K562 (cell line): ENCODE measurements around the gene EHD3. TPM values are rescaled to one million over a fixed set of nuclear protein-coding genes. Genes with fewer than 3 reads are reported as not detected.

Source experiments
- ATAC-seq: fragments of 200-7000 bp; cut with Tn5 transposase; 3 replicates; pipeline ENCODE4 v1.9.1; 2020; ENCODE audit warnings: moderate library complexity
- BruUV-seq: library from RNA; stranded (reverse); fragments of 400-500 nt; replicated peaks from 2 replicates; lab custom pipeline; 2021; lab: Mats Ljungman, UMichigan
- CTCF ChIA-PET: fragments of 300-600 bp; formaldehyde crosslinking; extraction: SDS; loops from one replicate; lab custom pipeline; 2021; ENCODE audit warnings: low intra/inter-chr PET ratio; lab: Yijun Ruan, JAX
- POLR2A ChIA-PET: fragments of 300-600, 350-650 bp; sonication (Branson Sonifier 250); formaldehyde crosslinking; extraction: SDS; loops from one replicate; lab custom pipeline; 2021; ENCODE audit warnings: antibody characterized with exemption, inconsistent platforms; lab: Yijun Ruan, JAX
- DNase-seq, 4 experiments: peaks; one replicate each; pipeline versions ENCODE4 v3.0.0 to v3.0.0-alpha.2; 2011 to 2018; ENCODE audit warnings: low spot score in 3 of 4, mixed read lengths in 3 of 4; ENCODE audit errors: extremely low read depth in 1 of 4
- FAIRE-seq: peaks from 2 replicates; lab custom pipeline; 2011; peaks lifted over from hg19 to GRCh38; lab: Jason Lieb, UNC
- H2AFZ ChIP-seq: 2 replicates; pipeline ENCODE4 v1.6.0; 2011; ENCODE audit warnings: low read depth, low read length, control low read depth, inconsistent platforms
- H3K27ac ChIP-seq: fragments of 200-600 bp; 3 replicates; pipeline ENCODE4 v1.8.0; 2011; ENCODE audit warnings: low read depth, mild to moderate bottlenecking, control low read depth, inconsistent platforms, low read length, moderate library complexity, mixed read lengths; ENCODE audit errors: extremely low read depth
- H3K27me3 ChIP-seq, 2 experiments: fragments of 300-600 bp in 1 of 2; 2 replicates in 1 of 2; 3 replicates in 1 of 2; pipeline versions ENCODE4 v1.6.0 to v1.8.0; 2011; ENCODE audit warnings: inconsistent platforms in 2 of 2, low read length in 2 of 2, mild to moderate bottlenecking in 1 of 2, mixed read lengths in 1 of 2, moderate library complexity in 1 of 2; ENCODE audit not compliant: control insufficient read depth in 2 of 2, insufficient read depth in 2 of 2
- H3K36me3 ChIP-seq: fragments of 300-600 bp; 3 replicates; pipeline ENCODE4 v1.8.0; 2011; ENCODE audit warnings: mild to moderate bottlenecking, low read length, inconsistent platforms; ENCODE audit not compliant: control insufficient read depth, insufficient read depth
- H3K4me1 ChIP-seq, 2 experiments: fragments of 200-600 bp in 1 of 2; replicated peaks in 1 of 2; 2 replicates in 1 of 2; 3 replicates in 1 of 2; pipeline versions ENCODE4 v1.5.1 to v1.8.0; 2011; ENCODE audit warnings: inconsistent platforms in 2 of 2, low read length in 2 of 2, mild to moderate bottlenecking in 1 of 2, mixed read lengths in 1 of 2, moderate library complexity in 1 of 2; ENCODE audit not compliant: control insufficient read depth in 2 of 2, insufficient read depth in 2 of 2
- H3K4me2 ChIP-seq: 2 replicates; pipeline ENCODE4 v1.6.1; 2011; ENCODE audit warnings: low read length, control low read depth, inconsistent platforms, mixed read lengths; ENCODE audit not compliant: insufficient read depth
- H3K4me3 ChIP-seq: fragments of 200-600 bp; sonication (generic), shearing (Covaris generic); 2 replicates; pipeline ENCODE4 v1.5.1; 2016; ENCODE audit warnings: control low read depth, inconsistent platforms
- H3K79me2 ChIP-seq: fragments of 200-600 bp; 3 replicates; pipeline ENCODE4 v1.8.0; 2011; ENCODE audit warnings: low read length, inconsistent platforms; ENCODE audit not compliant: control insufficient read depth, insufficient read depth
- H3K9ac ChIP-seq, 2 experiments: 2 replicates each; pipeline versions ENCODE4 v1.6.0 to v1.6.1; 2011; ENCODE audit warnings: low read depth in 2 of 2, low read length in 2 of 2, control low read depth in 1 of 2, inconsistent platforms in 1 of 2, mild to moderate bottlenecking in 1 of 2, mixed read lengths in 1 of 2; ENCODE audit not compliant: insufficient read depth in 1 of 2
- H3K9me1 ChIP-seq: one replicate; pipeline ENCODE4 v1.6.0; 2011; ENCODE audit warnings: inconsistent platforms, mild to moderate bottlenecking, low read length, moderate library complexity; ENCODE audit not compliant: control insufficient read depth, insufficient read depth
- H3K9me3 ChIP-seq: replicated peaks from 2 replicates; pipeline ENCODE4 v1.5.1; 2011; ENCODE audit warnings: low read depth, low read length, inconsistent platforms; ENCODE audit not compliant: control insufficient read depth, insufficient read depth
- H4K20me1 ChIP-seq: replicated peaks from 2 replicates; pipeline ENCODE4 v1.6.1; 2011; ENCODE audit warnings: low read length, inconsistent platforms, mixed read lengths; ENCODE audit not compliant: control insufficient read depth, insufficient read depth
- FIP1L1 ChIP-seq: fragments of 200-400 bp; formaldehyde crosslinking; IDR thresholded peaks from 2 replicates; pipeline ENCODE4 v1.6.1; 2018; ENCODE audit warnings: mild to moderate bottlenecking, low read depth, low read length; ENCODE audit not compliant: poor library complexity, severe bottlenecking
- FOXK1 ChIP-seq: sonication (generic); formaldehyde crosslinking; IDR thresholded peaks from 2 replicates; pipeline ENCODE4 v1.8.0; 2022; ENCODE audit warnings: missing genetic modification reagents, mild to moderate bottlenecking, borderline replicate concordance
- GMEB1 ChIP-seq: fragments of 250-450 bp; sonication (Bioruptor Pico); IDR thresholded peaks from 2 replicates; pipeline ENCODE4 v1.4.0; 2020; ENCODE audit warnings: mild to moderate bottlenecking
- HBP1 ChIP-seq: fragments of 450-650 bp; formaldehyde crosslinking; IDR thresholded peaks from 2 replicates; pipeline ENCODE4 v1.4.0; 2022; ENCODE audit warnings: missing genetic modification characterization
- JUND ChIP-seq, 2 experiments: IDR thresholded peaks; 2 replicates in 1 of 2; 3 replicates in 1 of 2; pipeline ENCODE4 v1.6.1; 2011; ENCODE audit warnings: borderline replicate concordance in 2 of 2, low read depth in 2 of 2, low read length in 2 of 2, improper control_type of control experiment in 1 of 2, missing biosample characterization in 1 of 2, missing genetic modification characterization in 1 of 2, missing genetic modification reagents in 1 of 2
- MAFG ChIP-seq: fragments of 450-650 bp; conservative IDR thresholded peaks from 2 replicates; pipeline ENCODE4 v1.6.1; 2016; ENCODE audit warnings: missing genetic modification characterization, missing compliant biosample characterization
- MEF2D ChIP-seq: conservative IDR thresholded peaks from 2 replicates; pipeline ENCODE4 v1.6.1; 2016; ENCODE audit warnings: low read depth, missing genetic modification characterization, missing compliant biosample characterization
- NCOA2 ChIP-seq, 2 experiments: fragments of 450-650 bp; IDR thresholded peaks; 2 replicates each; pipeline ENCODE4 v1.6.1; 2018; ENCODE audit warnings: mild to moderate bottlenecking in 2 of 2, moderate library complexity in 1 of 2; ENCODE audit not compliant: partially characterized antibody in 2 of 2
- NCOA6 ChIP-seq: fragments of 450-650 bp; IDR thresholded peaks from 2 replicates; pipeline ENCODE4 v1.6.1; 2017; ENCODE audit warnings: mild to moderate bottlenecking
- NELFE ChIP-seq: IDR thresholded peaks from 2 replicates; pipeline ENCODE4 v1.6.1; 2011; ENCODE audit warnings: mild to moderate bottlenecking; ENCODE audit not compliant: insufficient read depth, insufficient read length
- NONO ChIP-seq, 2 experiments: fragments of 200-400 bp in 1 of 2; fragments of 450-650 bp in 1 of 2; formaldehyde crosslinking in 1 of 2; IDR thresholded peaks; 2 replicates each; pipeline ENCODE4 v1.6.1; 2017; ENCODE audit warnings: low read depth in 2 of 2, mild to moderate bottlenecking in 2 of 2, moderate library complexity in 2 of 2, low read length in 1 of 2
- NR2C1 ChIP-seq, 2 experiments: fragments of 450-650 bp; IDR thresholded peaks; 2 replicates each; pipeline ENCODE4 v1.6.1; 2017; ENCODE audit warnings: mild to moderate bottlenecking in 2 of 2, antibody characterized with exemption in 1 of 2, inconsistent platforms in 1 of 2, missing compliant biosample characterization in 1 of 2, missing genetic modification characterization in 1 of 2
- TBL1XR1 ChIP-seq, 2 experiments: IDR thresholded peaks; 2 replicates each; pipeline ENCODE4 v1.6.1; 2012; ENCODE audit warnings: improper control_type of control experiment in 2 of 2, low read length in 2 of 2, mild to moderate bottlenecking in 1 of 2
- ZNF197 ChIP-seq: fragments of 200-800 bp; sonication (Bioruptor generic); IDR thresholded peaks from 2 replicates; pipeline ENCODE4 v1.6.1; 2016; ENCODE audit warnings: low read depth, missing genetic modification characterization, missing compliant biosample characterization
- ZNF444 ChIP-seq: fragments of 250-450 bp; sonication (Bioruptor Pico); IDR thresholded peaks from 2 replicates; pipeline ENCODE4 v1.4.0; 2020; ENCODE audit warnings: mild to moderate bottlenecking, moderate library complexity
- ZNF584 ChIP-seq: fragments of 200-800 bp; sonication (Bioruptor generic); IDR thresholded peaks from 2 replicates; pipeline ENCODE4 v1.6.1; 2016; ENCODE audit warnings: low read depth, mild to moderate bottlenecking, missing genetic modification characterization, missing compliant biosample characterization
- WGBS: fragments of 100-300 bp; shearing (Covaris generic); methylation state at CpG from one replicate; pipeline ENCODE4 v1.1.6; 2016; ENCODE audit warnings: low coverage, mixed read lengths; ENCODE audit not compliant: insufficient coverage; ENCODE audit errors: missing lambda C conversion rate; 5-methylcytosine and 5-hydroxymethylcytosine counted together
- in situ Hi-C: fragments of 300-500 bp; cut with MboI; formaldehyde crosslinking; loops from 4 replicates; pipeline ENCODE4 v1.15.0; 2018; ENCODE audit warnings: inconsistent platforms, mixed read lengths
- intact Hi-C: fragments of 100-400 bp; cut with micrococcal nuclease; formaldehyde crosslinking; loops from 2 replicates; pipeline ENCODE4 v1.14.2; 2022
- polyA plus RNA-seq, 8 experiments: library from polyadenylated mRNA; depleted of rRNA in 4 of 8; stranded (reverse) in 5 of 8; unstranded in 3 of 8; fragments of >200 nt; fragmentation: Nextera tagmentation in 2 of 8; fragmentation: Illumina TruSeq in 1 of 8; extraction: Ambion mirVana in 2 of 8; extraction: Trizol in 1 of 8; gene quantifications; 2 replicates each; pipeline versions ENCODE4 v1.2.1 to v1.2.3, GENCODE V29; 2011 to 2014; ENCODE audit warnings: inconsistent platforms in 1 of 8, missing spikeins in 1 of 8
- total RNA-seq, 7 experiments: library from RNA; depleted of rRNA in 6 of 7; stranded (reverse); fragments of >200 nt in 6 of 7; fragmentation: Illumina TruSeq in 2 of 7; extraction: Trizol in 2 of 7; gene quantifications; 2 replicates each; pipeline versions ENCODE4 v1.2.1 to v1.2.3, GENCODE V29; 2011 to 2021; ENCODE audit warnings: low replicate concordance in 1 of 7
- TF ChIP-seq, protein P1 (sequence below): sonication (generic); formaldehyde crosslinking; IDR thresholded peaks from 2 replicates; pipeline ENCODE4 v1.8.1; 2023; ENCODE audit warnings: mild to moderate bottlenecking, missing genetic modification reagents

The EHD3 gene
- total and polyA plus RNA-seq, 9 of the 15 experiments (the other 6 are each of a cell fraction or from before 2014, with no cell fraction given) = under 0.01 to 0.04 (median 0.03) TPM; not detected in 3

DNA sequence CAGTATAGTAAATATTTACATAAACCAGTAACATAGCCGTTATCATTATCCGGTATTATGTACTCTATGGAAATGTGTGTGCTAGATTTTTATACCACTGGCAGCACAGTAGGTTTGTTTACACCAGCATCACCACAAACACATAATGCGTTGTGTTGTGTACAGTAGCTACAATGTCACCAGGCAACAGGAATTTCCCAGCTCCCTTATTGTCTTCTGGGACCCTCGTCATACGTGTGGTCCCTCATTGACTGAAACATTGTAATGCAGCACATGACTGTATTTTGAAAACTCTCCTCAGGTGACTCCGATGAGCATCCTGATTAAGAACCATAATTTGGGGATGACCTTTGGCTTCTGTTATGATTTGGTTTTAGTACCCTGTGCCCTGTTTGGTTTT, 31.3 kb downstream of the EHD3 start:
- H3K27ac ChIP-seq = no peak overlapping the region
- BruUV-seq = no TSS peak
- H3K36me3 ChIP-seq = no peaks in the 10 kb centered on the region
- TF ChIP-seq MAFG (no peak), GMEB1 (no peak), NCOA2 (IDR thresholded peaks at IDR 0.05; ENCODE audit: partially characterized antibody in 2 of 2) (no peak), NR2C1 (IDR thresholded peaks at IDR 0.05) (no peak), NR2C1 (tag; IDR thresholded peaks at IDR 0.05) (no peak), HBP1 (CRISPR knock-in tag) (no peak), ZNF584 (CRISPR knock-in tag) (no peak), FOXK1 (CRISPR knock-in tag) (no peak), NELFE (no peak), ZNF444 (no peak), FIP1L1 (no peak), MEF2D (tag) (no peak), JUND (IDR thresholded peaks at IDR 0.05; ENCODE audit: borderline replicate concordance, low read depth, low read length) (no peak), JUND (tag; IDR thresholded peaks at IDR 0.05; ENCODE audit: borderline replicate concordance, low read depth, low read length) (no peak), NONO (IDR thresholded peaks at IDR 0.05; ENCODE audit: low read depth in 2 of 2, low read length in 1 of 2) (no peak), TBL1XR1 (IDR thresholded peaks at IDR 0.05; ENCODE audit: low read length in 2 of 2) (no peak), NCOA6 (no peak), ZNF197 (CRISPR knock-in tag) (no peak)
- TF ChIP-seq, protein P1, sequence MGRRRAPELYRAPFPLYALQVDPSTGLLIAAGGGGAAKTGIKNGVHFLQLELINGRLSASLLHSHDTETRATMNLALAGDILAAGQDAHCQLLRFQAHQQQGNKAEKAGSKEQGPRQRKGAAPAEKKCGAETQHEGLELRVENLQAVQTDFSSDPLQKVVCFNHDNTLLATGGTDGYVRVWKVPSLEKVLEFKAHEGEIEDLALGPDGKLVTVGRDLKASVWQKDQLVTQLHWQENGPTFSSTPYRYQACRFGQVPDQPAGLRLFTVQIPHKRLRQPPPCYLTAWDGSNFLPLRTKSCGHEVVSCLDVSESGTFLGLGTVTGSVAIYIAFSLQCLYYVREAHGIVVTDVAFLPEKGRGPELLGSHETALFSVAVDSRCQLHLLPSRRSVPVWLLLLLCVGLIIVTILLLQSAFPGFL (CRISPR knock-in tag) = no peak

More for the DNA sequence above, 31.3 kb downstream of the EHD3 start:
- no peak overlapping the region for H3K9ac ChIP-seq
- no peaks in the 10 kb centered on the region for H3K79me2 ChIP-seq
- 4% methylated on average over 6 of the region's 6 CpGs for WGBS
- no peak overlapping the region for H3K4me3 ChIP-seq
- H3K9me1 ChIP-seq = no peaks in the 10 kb centered on the region
- no peaks in the 10 kb centered on the region for H3K9me3 ChIP-seq
- no peak overlapping the region for H3K4me2 ChIP-seq
- FAIRE-seq = no peak
- no peak overlapping the region for H2AFZ ChIP-seq
- H3K27me3 ChIP-seq = peaks cover 0 to 23% of the 10 kb centered on the region in 2 experiments; a peak in 3 of 5 replicates
- DNase-seq = no peak
- no peaks in the 10 kb centered on the region for H3K4me1 ChIP-seq
- intact Hi-C loops = no loop called here
- no peaks in the 10 kb centered on the region; the same call in 1 of the 2 replicates for H4K20me1 ChIP-seq
- ChIA-PET CTCF (no interaction called here), POLR2A (no interaction called here)
- in situ Hi-C loops = no loop called here
- ATAC-seq = no peak
